ENCODE data around the gene MRPS23. TPM values are rescaled to one million over a fixed set of nuclear protein-coding genes. Genes with fewer than 3 reads are reported as not detected.
A peak's percentile ranks its signal among the peaks of the same experiment; 100 is the strongest.

The MRPS23 gene
- total and polyA plus RNA-seq, 4 donors = 15.7 to 44.9 (median 31.6) TPM

DNA sequence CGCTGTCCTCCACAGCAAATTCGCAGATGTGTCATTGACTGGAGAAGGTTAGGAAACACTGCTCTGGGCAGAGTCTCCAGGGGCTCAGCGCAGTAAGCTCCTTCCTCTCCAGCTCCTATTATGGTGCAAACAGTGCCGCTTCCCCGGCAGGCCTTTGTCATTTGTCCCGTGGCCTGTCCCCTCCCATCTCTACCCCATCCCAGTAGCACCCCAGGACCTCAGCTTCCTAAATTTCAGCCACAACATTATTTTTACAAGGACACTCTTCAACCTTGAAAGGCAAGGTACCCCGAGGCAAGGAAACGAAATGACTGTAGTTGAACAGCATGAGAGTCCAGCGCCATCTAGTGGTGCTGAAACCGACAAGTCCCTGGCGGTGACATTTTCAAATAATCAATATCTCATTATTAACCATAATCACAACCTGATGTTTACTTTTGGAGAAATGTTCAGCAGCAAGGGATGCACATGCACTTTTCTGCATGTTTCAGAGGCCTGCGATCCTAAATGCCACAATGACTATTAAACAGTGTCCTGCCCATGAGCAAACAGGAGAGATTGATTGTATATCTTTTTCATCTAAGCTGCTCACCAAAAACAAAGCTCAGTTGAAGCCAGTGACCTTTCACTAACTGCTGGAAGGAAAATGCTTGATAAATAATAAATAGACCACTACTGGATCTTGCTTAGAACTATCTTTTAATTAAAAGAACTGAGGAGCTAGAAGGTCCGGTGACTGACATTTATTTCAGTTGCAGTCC is 16.5 kb downstream of the MRPS23 start:
- Histone ChIP-seq H3K36me3 (ENCODE audit: control insufficient read depth in 4 of 4, insufficient read depth in 4 of 4, low read length in 4 of 4) (peaks cover 1 to 6% (median 3%) of the 10 kb centered on the region in 4 donors), H3K9me3 (ENCODE audit: control insufficient read depth in 4 of 4, insufficient read depth in 3 of 4, low read length in 3 of 4) (no peaks in the 10 kb centered on the region), H3K4me3 (no peak overlapping the region), H3K4me1 (ENCODE audit: control insufficient read depth in 5 of 5, insufficient read depth in 5 of 5, low read length in 5 of 5) (peaks cover 0 to 6% (median 5%) of the 10 kb centered on the region in 5 donors), H3K27me3 (ENCODE audit: control insufficient read depth in 3 of 3, insufficient read depth in 3 of 3, low read length in 2 of 3) (no peaks in the 10 kb centered on the region), H3K27ac (ENCODE audit: low read depth in 1 of 2, low read length in 1 of 2) (peak overlapping the region; percentile 32 to 76), H3K9ac (ENCODE audit: insufficient read depth in 1 of 2, low read length in 2 of 2) (peak overlapping the region in 1 of 2 donors; percentile 59)
- TF ChIP-seq, protein P1, sequence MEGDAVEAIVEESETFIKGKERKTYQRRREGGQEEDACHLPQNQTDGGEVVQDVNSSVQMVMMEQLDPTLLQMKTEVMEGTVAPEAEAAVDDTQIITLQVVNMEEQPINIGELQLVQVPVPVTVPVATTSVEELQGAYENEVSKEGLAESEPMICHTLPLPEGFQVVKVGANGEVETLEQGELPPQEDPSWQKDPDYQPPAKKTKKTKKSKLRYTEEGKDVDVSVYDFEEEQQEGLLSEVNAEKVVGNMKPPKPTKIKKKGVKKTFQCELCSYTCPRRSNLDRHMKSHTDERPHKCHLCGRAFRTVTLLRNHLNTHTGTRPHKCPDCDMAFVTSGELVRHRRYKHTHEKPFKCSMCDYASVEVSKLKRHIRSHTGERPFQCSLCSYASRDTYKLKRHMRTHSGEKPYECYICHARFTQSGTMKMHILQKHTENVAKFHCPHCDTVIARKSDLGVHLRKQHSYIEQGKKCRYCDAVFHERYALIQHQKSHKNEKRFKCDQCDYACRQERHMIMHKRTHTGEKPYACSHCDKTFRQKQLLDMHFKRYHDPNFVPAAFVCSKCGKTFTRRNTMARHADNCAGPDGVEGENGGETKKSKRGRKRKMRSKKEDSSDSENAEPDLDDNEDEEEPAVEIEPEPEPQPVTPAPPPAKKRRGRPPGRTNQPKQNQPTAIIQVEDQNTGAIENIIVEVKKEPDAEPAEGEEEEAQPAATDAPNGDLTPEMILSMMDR (IDR thresholded peaks at IDR 0.05; ENCODE audit: control extremely low read depth, extremely low read depth) = peak; percentile 42
- 7 to 8% methylated on average over 13 of the region's 13 CpGs for WGBS, 2 donors
- peak; percentile 55 for ATAC-seq (ENCODE audit: insufficient read depth, low FRiP score)
- peak; percentile 75 to 88 (median 85) for DNase-seq

- no peaks in the 10 kb centered on the region for H3K9me3 ChIP-seq (ENCODE audit: control insufficient read depth in 4 of 4, insufficient read depth in 3 of 4, low read length in 3 of 4)
- ATAC-seq (ENCODE audit: insufficient read depth, low FRiP score) (no peak), DNase-seq (peak in 2 of 3 donors; percentile 57 to 61)
- H3K27me3 ChIP-seq (ENCODE audit: control insufficient read depth in 3 of 3, insufficient read depth in 3 of 3, low read length in 2 of 3) = no peaks in the 10 kb centered on the region
- H3K9ac ChIP-seq (ENCODE audit: insufficient read depth in 1 of 2, low read length in 2 of 2) = peak overlapping the region in 1 of 2 donors; percentile 44
- 29 to 36% methylated on average over 12 of the region's 12 CpGs for WGBS, 2 donors
- TF ChIP-seq, protein P1 (IDR thresholded peaks at IDR 0.05; ENCODE audit: control extremely low read depth, extremely low read depth) = no peak
- peaks cover 0 to 6% (median 2%) of the 10 kb centered on the region in 4 donors for H3K36me3 ChIP-seq (ENCODE audit: control insufficient read depth in 4 of 4, insufficient read depth in 4 of 4, low read length in 4 of 4)
- H3K4me3 ChIP-seq = no peak overlapping the region
- peak overlapping the region; percentile 32 to 76 for H3K27ac ChIP-seq (ENCODE audit: low read depth in 1 of 2, low read length in 1 of 2)
- H3K4me1 ChIP-seq (ENCODE audit: control insufficient read depth in 5 of 5, insufficient read depth in 5 of 5, low read length in 5 of 5) = peaks cover 0 to 6% (median 5%) of the 10 kb centered on the region in 5 donors
These were observed 17.3 kb downstream of the MRPS23 start for GRCh38 chr17:57832314-57833178.

GRCh38 chr17:57830880-57831279 is 19.0 kb downstream of the MRPS23 start:
- no peak overlapping the region for H3K4me3 ChIP-seq
- H3K27me3 ChIP-seq (ENCODE audit: control insufficient read depth in 3 of 3, insufficient read depth in 3 of 3, low read length in 2 of 3) = no peaks in the 10 kb centered on the region
- H3K9me3 ChIP-seq (ENCODE audit: control insufficient read depth in 4 of 4, insufficient read depth in 3 of 4, low read length in 3 of 4) = no peaks in the 10 kb centered on the region
- no peak overlapping the region for H3K27ac ChIP-seq (ENCODE audit: low read depth in 1 of 2, low read length in 1 of 2)
- H3K9ac ChIP-seq (ENCODE audit: insufficient read depth in 1 of 2, low read length in 2 of 2) = no peak overlapping the region
- DNase-seq (no peak), ATAC-seq (ENCODE audit: insufficient read depth, low FRiP score) (no peak)
- TF ChIP-seq, protein P1 (IDR thresholded peaks at IDR 0.05; ENCODE audit: control extremely low read depth, extremely low read depth) = no peak
- WGBS, 2 donors = 92 to 96% methylated on average over 7 of the region's 7 CpGs
- H3K4me1 ChIP-seq (ENCODE audit: control insufficient read depth in 5 of 5, insufficient read depth in 5 of 5, low read length in 5 of 5) = peaks cover 0 to 6% (median 5%) of the 10 kb centered on the region in 5 donors
- H3K36me3 ChIP-seq (ENCODE audit: control insufficient read depth in 4 of 4, insufficient read depth in 4 of 4, low read length in 4 of 4) = no peaks in the 10 kb centered on the region
